Stromal cell of bone marrow (primary cell): ENCODE results near the gene PAIP1.
A peak's percentile ranks its signal among the peaks of the same experiment; 100 is the strongest.
"Not testable (repeated sequence)": the region's sequence is repeated elsewhere in the genome, so short reads cannot be mapped to it uniquely, and the experiment has no call there.

Experiments used
- DNase-seq: peaks from one replicate; pipeline ENCODE4 v3.0.0-alpha.2; 2012; ENCODE audit warnings: low read depth

Gene PAIP1

GRCh38 chr5:43515678-43516048 is 41.2 kb downstream of the PAIP1 start:
- DNase-seq = no peak

DNA sequence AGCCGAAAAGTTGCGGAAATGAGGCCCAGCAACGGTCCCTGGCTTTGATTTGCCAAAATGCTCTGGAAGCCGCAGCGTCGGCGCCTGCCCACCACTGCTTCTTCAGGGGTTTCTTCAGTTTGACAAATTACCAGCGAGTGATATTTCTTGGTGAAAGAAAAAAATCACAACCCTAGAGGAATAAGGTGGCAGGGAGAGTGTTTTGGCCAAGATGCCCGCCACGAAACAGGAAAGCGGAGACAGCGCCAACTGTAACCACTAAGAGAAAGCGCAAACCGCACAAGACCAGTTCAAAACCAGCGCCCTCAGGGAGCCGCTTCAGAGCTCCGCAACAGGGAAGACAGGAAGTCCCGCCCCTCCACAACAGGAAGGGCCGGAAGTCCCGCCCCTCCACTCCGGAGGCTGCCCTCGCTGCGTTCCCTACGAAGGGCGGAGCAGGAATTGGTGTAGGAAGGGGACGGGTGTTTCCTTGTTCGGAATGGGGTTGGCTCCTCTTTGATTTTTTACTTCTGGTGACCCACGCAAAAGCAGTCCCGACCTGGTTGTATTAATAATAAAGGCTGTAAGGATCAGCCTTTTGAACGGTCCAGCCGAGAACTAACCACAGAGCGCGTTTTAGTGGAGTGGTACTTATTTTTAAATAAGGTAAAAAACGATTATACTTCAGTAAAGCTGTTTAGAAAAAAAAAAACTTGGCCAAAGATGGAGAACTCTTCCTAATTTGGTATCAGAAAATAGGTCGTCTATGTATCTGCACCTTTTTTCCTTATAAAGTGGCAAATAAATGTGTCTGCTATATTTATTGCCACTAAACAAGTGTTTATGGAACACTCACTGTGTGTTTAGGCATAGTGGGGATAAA is 41.8 kb downstream of the PAIP1 start, which contains the start of gene C5orf34:
TSS of gene C5orf34 (minus strand) at position 333 of the 862 bp plus-strand sequence. CDS start 5,809 bp downstream, outside the sequence.
- peak; percentile 94 for DNase-seq

DNA sequence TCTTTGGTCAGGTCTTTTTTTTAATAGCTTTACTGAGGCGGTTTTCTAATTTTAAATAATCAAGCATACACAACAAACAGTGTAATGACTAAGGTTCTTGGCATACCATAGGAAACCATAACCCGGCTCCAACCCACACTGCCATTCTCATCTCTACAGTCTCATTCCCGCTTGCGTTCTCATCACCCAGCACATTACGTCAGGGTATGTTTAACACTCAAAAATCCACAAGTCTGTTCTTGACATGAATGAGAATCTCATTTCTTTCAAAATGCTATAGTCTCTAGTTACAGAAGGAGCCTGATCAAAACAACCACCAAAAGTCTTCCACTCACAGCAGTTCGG is 42.4 kb downstream of the PAIP1 start:
- peak; percentile 60 for DNase-seq

DNA sequence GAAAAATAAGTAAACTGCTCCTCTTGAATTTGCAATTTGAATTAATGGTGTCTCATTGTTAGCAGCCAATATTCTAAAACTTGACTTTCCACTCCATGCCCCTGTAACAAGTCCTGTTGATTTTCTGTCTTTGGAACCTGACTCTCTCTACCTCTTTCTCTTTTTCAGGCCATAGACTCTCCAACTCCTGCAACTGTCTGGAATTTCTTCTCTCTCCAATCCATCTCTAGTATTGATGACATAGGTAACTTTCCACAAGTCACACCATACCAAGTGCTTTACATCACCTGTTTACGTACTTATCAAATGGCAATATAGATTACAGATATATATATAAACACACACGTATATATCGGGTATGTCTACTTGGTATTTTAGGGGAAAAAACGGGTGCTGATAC is 42.9 kb downstream of the PAIP1 start:
- DNase-seq = no peak

DNA sequence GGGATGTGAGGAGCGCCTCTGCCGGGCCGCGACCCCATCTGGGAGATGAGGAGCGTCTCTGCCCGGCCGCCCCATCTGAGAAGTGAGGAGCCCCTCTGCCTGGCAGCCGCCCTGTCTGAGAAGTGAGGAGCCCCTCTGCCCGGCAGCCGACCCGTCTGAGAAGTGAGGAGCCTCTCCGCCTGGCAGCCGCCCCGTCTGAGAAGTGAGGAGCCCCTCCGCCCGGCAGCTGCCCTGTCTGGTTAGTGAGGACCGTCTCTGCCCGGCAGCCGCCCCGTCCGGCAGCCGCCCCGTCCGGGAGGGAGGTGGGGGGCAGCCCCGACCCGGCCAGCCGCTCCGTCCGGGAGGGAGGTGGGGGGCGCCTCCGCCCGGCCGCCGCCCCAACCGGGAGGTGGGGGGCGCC is 45.8 kb downstream of the PAIP1 start:
- DNase-seq = not testable (repeated sequence)

DNA sequence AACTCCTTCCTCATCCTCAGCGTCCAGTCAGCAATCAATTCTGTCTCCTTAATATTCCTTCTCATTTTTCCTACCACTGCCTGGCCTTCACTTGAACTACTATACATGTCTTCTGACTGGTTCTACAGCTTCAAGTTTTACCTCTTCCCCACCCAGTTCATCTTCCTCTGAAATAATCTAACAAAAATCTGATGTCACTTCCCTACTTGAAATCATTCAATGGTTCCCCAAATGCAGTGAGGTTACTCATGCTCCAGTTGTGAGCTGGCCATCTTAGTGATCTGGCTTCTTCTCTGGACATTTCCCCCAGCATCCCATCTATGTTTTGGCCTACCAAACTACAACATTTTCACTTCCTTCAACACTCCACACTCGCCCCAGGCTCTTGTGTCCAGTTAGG is 58.3 kb downstream of the PAIP1 start:
- DNase-seq = no peak

DNA sequence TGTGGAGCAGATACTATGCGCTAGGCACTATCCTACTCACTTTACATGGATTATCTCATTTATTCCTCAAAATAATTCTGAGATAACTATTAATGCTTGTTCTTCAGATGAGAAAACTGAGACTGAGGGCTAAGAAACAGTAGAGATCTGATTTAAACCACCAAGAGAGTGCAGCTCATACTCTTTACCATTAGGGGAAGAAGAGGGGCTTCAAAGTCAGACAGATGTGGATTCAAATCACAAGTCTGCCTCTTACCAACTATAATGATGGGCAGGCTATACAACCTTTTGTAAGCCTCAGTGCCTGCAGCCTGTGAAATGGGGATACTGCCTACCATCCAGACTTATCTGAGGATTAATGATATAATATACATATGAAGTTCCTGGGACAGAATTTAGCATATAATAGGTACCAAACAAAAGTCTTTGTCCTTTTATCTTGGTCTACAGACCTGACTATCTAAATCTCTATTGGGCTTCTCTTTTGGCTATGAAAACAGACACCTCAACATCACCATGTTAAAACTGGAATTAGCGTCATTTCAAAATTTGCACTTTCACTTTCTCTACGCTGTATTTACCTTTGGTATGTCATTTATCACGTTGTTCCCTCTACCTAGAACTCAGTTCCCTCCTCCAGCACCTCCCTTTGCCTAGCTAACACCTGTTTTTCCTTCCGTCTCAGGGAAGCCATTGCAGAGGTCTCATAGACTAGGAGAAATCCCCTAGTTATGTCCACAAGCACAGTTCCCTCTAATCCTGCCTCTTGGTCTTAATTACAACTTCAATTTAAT is 59.4 kb downstream of the PAIP1 start:
- DNase-seq = no peak

DNA sequence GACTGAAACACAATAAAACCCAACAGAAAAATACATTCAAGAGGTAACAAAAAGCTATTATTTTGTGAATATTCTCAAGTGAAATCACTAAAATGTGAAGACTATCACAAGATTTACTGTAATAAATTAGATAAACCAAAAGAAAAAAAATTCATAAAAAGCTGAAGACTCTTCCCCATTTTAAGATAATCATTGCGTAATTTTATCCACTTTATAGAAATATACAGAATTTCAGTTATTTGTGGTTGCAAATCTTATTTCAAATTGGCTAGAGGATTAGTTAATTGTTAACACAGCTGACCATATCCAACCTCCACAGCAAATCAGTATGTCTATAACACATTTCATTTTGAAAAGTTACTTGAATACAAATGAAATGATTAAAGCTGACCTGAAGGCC is 65.6 kb downstream of the PAIP1 start:
- no peak for DNase-seq

- DNase-seq = no peak
These were observed 70.5 kb downstream of the PAIP1 start for GRCh38 chr5:43486353-43486752.

DNA sequence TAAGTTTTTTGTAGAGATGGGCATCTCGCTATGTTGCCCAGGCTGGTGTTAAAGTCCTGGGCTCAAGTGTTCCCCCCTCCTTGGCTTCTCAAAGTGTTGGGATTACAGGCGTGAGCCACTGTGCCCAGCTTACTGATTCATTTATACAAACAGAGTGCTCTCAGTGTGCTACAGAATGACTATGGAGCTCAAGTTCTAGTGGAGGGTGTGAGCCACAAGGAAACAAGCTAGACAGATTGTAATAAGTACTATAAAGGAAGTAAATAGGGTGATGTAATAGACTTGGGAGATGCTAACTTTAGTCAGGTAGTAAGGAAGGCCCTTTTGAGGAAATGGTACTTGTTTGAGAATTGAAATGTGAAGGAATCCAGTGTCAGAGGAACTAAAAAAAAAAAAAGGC is 71.5 kb downstream of the PAIP1 start:
- DNase-seq = no peak

- DNase-seq = peak; percentile 60
These were observed 72.6 kb downstream of the PAIP1 start for GRCh38 chr5:43484106-43484849.

- DNase-seq = peak; percentile 88
These were observed 73.4 kb downstream of the PAIP1 start, which contains the start of gene TMEM267 for GRCh38 chr5:43483298-43484105. TSS of gene TMEM267 (minus strand) at chr5:43483865. CDS start at chr5:43453969, 29,896 bp downstream.

- DNase-seq = peak; percentile 24
These were observed 74.2 kb downstream of the PAIP1 start for GRCh38 chr5:43482490-43483297.
